ENCODE results near the gene CRTC1. TPM values are rescaled to one million over a fixed set of nuclear protein-coding genes. Genes with fewer than 3 reads are reported as not detected.

Gene CRTC1
- total and polyA plus RNA-seq, 2 of the 13 experiments (the other 11 are each of a cell fraction or from before 2014, with no cell fraction given), result 2.0 to 2.7 TPM

DNA sequence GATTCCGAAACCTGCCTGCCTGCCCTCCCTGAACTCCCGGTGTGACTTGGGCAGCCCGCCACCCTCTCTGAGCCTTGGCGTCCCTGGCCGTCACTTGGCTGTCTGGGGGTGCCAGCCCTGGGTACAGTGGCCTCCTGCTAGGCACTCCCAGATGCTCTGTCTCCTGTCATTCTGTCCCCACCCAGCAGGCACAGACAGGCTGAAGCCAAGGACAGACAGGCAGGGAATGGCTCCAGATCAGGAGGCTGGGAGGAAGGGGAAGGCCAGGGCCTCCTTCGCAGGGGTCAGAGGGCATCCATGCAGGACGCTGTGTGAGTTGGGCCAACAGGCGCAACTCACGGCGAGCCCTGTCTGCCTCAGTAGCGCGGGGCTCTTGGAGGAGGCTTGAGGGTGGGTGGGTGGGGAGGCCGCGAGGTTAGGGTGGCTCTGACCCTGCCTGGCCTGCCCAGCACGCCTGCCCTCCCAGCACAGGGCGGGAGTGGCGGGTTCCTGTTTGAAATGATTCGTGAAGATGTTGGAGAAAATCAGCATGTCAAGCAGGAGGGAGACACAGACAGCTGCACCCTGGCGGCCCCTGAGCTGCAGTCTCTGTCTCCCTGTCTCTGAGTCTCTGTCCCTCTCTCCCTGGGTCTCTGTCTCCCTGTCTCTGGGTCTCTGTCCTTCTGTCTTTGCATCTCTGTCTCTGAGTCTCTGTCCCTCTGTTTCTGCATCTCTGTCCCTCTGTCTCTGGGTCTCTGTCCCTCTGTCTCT, 27.0 kb upstream of the CRTC1 start:
- Histone ChIP-seq H3K9ac (ENCODE audit: insufficient read depth, low read depth, low read length) (no peak overlapping the region), H3K4me1 (ENCODE audit: insufficient read depth, low read length) (no peaks in the 10 kb centered on the region), H3K36me3 (replicated peaks in 1 of 2; ENCODE audit: control insufficient read depth in 1 of 2, insufficient read depth in 2 of 2, low read length in 2 of 2) (no peaks in the 10 kb centered on the region), H2AFZ (ENCODE audit: low read length) (no peak overlapping the region), H4K20me1 (ENCODE audit: insufficient read depth, low read length) (0 out of 2 replicates have a peak, but pooled peaks cover 2% of the 10 kb centered on the region), H3K79me2 (ENCODE audit: insufficient read depth, low read length) (no peaks in the 10 kb centered on the region), H3K9me3 (ENCODE audit: low read length) (no peaks in the 10 kb centered on the region), H3K27ac (ENCODE audit: extremely low read length, insufficient read depth, low read length) (no peak overlapping the region), H3K27me3 (ENCODE audit: control insufficient read depth in 1 of 2, insufficient read depth in 2 of 2, low read length in 2 of 2) (no peaks in the 10 kb centered on the region), H3K4me2 (ENCODE audit: low read depth, low read length) (no peak overlapping the region), H3K4me3 (replicated peaks in 1 of 3; ENCODE audit: insufficient read depth in 1 of 3, low read depth in 2 of 3, low read length in 3 of 3) (no peak overlapping the region)
- no peak for ATAC-seq
- FAIRE-seq, result no peak
- ChIA-PET POLR2A (no interaction called here), CTCF (ENCODE audit: low intra/inter-chr PET ratio, low total read pairs) (no interaction called here)
- intact Hi-C loops (cut with micrococcal nuclease; ENCODE audit: unreplicated experiment) (no loop called here), in situ Hi-C loops (cut with HindIII; ENCODE audit: extremely low pct_ligation_motif_present, low pct_unique_long_range_greater_than_20kb) (no loop called here)
- BruUV-seq (replicated peaks), result no TSS peak
- 77% methylated on average over 19 of the region's 19 CpGs for WGBS (ENCODE audit: low lambda C conversion rate)
- TF ChIP-seq, protein P1, sequence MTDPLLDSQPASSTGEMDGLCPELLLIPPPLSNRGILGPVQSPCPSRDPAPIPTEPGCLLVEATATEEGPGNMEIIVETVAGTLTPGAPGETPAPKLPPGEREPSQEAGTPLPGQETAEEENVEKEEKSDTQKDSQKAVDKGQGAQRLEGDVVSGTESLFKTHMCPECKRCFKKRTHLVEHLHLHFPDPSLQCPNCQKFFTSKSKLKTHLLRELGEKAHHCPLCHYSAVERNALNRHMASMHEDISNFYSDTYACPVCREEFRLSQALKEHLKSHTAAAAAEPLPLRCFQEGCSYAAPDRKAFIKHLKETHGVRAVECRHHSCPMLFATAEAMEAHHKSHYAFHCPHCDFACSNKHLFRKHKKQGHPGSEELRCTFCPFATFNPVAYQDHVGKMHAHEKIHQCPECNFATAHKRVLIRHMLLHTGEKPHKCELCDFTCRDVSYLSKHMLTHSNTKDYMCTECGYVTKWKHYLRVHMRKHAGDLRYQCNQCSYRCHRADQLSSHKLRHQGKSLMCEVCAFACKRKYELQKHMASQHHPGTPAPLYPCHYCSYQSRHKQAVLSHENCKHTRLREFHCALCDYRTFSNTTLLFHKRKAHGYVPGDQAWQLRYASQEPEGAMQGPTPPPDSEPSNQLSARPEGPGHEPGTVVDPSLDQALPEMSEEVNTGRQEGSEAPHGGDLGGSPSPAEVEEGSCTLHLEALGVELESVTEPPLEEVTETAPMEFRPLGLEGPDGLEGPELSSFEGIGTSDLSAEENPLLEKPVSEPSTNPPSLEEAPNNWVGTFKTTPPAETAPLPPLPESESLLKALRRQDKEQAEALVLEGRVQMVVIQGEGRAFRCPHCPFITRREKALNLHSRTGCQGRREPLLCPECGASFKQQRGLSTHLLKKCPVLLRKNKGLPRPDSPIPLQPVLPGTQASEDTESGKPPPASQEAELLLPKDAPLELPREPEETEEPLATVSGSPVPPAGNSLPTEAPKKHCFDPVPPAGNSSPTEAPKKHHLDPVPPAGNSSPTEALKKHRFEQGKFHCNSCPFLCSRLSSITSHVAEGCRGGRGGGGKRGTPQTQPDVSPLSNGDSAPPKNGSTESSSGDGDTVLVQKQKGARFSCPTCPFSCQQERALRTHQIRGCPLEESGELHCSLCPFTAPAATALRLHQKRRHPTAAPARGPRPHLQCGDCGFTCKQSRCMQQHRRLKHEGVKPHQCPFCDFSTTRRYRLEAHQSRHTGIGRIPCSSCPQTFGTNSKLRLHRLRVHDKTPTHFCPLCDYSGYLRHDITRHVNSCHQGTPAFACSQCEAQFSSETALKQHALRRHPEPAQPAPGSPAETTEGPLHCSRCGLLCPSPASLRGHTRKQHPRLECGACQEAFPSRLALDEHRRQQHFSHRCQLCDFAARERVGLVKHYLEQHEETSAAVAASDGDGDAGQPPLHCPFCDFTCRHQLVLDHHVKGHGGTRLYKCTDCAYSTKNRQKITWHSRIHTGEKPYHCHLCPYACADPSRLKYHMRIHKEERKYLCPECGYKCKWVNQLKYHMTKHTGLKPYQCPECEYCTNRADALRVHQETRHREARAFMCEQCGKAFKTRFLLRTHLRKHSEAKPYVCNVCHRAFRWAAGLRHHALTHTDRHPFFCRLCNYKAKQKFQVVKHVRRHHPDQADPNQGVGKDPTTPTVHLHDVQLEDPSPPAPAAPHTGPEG (CRISPR knock-in tag; IDR thresholded peaks at IDR 0.05), result no peak
- 0 out of 2 replicates have a peak, but pooled peaks have one; percentile 27 for TF ChIP-seq NR2F6 (IDR thresholded peaks at IDR 0.05)
- TF ChIP-seq NR2F6 (CRISPR knock-in tag; IDR thresholded peaks at IDR 0.05), result no peak
- TF ChIP-seq NFATC3 (CRISPR knock-in tag; IDR thresholded peaks at IDR 0.05), result no peak
- no peak for DNase-seq (ENCODE audit: low spot score)

All from HepG2 (cell line).